SK-N-SH (cell line): Measurements from ENCODE around the gene ZNF148. TPM values are rescaled to one million over a fixed set of nuclear protein-coding genes. Genes with fewer than 3 reads are reported as not detected.

Experiments used
- CTCF ChIA-PET: fragments of 300-600, 350-600 bp; formaldehyde crosslinking; extraction: SDS; loops from one replicate; lab custom pipeline; 2021; lab: Yijun Ruan, JAX
- POLR2A ChIA-PET: fragments of 350-600 bp; sonication (Branson Sonifier 250); formaldehyde crosslinking; extraction: SDS; loops from one replicate; lab custom pipeline; 2020; ENCODE audit warnings: antibody characterized with exemption, inconsistent platforms; lab: Yijun Ruan, JAX
- DNase-seq: peaks from one replicate; pipeline ENCODE4 v3.0.0; 2012
- H2AFZ ChIP-seq: fragments of 200-600 bp; sonication (generic); 2 replicates; pipeline ENCODE4 v1.8.1; 2016; ENCODE audit warnings: antibody characterized with exemption, mild to moderate bottlenecking, low read depth
- H3F3A ChIP-seq: fragments of 200-600 bp; sonication (generic); replicated peaks from 2 replicates; pipeline ENCODE3; 2016; ENCODE audit warnings: antibody characterized with exemption, mild to moderate bottlenecking; ENCODE audit not compliant: insufficient read depth
- H3K27ac ChIP-seq, 2 experiments: fragments of 200-500 bp in 1 of 2; fragments of 200-600 bp in 1 of 2; sonication (Bioruptor generic) in 1 of 2; sonication (generic), shearing (Covaris generic) in 1 of 2; 2 replicates each; pipeline versions ENCODE4 v1.5.1 to v1.6.1; 2014 to 2016; ENCODE audit warnings: low read depth in 2 of 2, inconsistent platforms in 1 of 2, low read length in 1 of 2, mild to moderate bottlenecking in 1 of 2, mixed read lengths in 1 of 2
- H3K27me3 ChIP-seq: fragments of 200-600 bp; sonication (generic), shearing (Covaris generic); 2 replicates; pipeline ENCODE4 v1.6.1; 2016; ENCODE audit warnings: mixed run types; ENCODE audit not compliant: insufficient read depth
- H3K36me3 ChIP-seq, 2 experiments: fragments of 200-500 bp in 1 of 2; fragments of 200-600 bp in 1 of 2; sonication (Bioruptor generic) in 1 of 2; sonication (generic) in 1 of 2; replicated peaks in 1 of 2; 2 replicates each; pipeline versions ENCODE3 to v1.5.1; 2014 to 2016; ENCODE audit warnings: low read length in 1 of 2, mild to moderate bottlenecking in 1 of 2; ENCODE audit not compliant: insufficient read depth in 2 of 2, control insufficient read depth in 1 of 2
- H3K4me1 ChIP-seq, 2 experiments: fragments of 200-500 bp in 1 of 2; fragments of 200-600 bp in 1 of 2; sonication (Bioruptor generic) in 1 of 2; sonication (generic), shearing (Covaris generic) in 1 of 2; 2 replicates each; pipeline versions ENCODE4 v1.5.1 to v1.6.1; 2014 to 2016; ENCODE audit warnings: low read depth in 1 of 2, low read length in 1 of 2, mixed run types in 1 of 2; ENCODE audit not compliant: insufficient read depth in 2 of 2, control insufficient read depth in 1 of 2
- H3K4me2 ChIP-seq: fragments of 200-600 bp; sonication (generic), shearing (Covaris generic); 2 replicates; pipeline ENCODE4 v1.6.1; 2017; ENCODE audit warnings: mixed run types
- H3K4me3 ChIP-seq, 2 experiments: fragments of 200-500 bp in 1 of 2; fragments of 200-600 bp in 1 of 2; sonication (Bioruptor generic) in 1 of 2; sonication (generic), shearing (Covaris generic) in 1 of 2; 2 replicates each; pipeline versions ENCODE4 v1.5.1 to v1.8.1; 2014 to 2016; ENCODE audit warnings: low read depth in 2 of 2, inconsistent platforms in 1 of 2, low read length in 1 of 2, mild to moderate bottlenecking in 1 of 2, mixed read lengths in 1 of 2, moderate library complexity in 1 of 2
- H3K79me2 ChIP-seq: fragments of 200-600 bp; sonication (generic); 2 replicates; pipeline ENCODE4 v1.8.1; 2017; ENCODE audit warnings: mild to moderate bottlenecking; ENCODE audit not compliant: insufficient read depth
- H3K9ac ChIP-seq: fragments of 200-600 bp; sonication (generic); 2 replicates; pipeline ENCODE4 v1.6.1; 2017; ENCODE audit warnings: mixed run types
- H3K9me2 ChIP-seq: fragments of 200-600 bp; sonication (generic); 2 replicates; pipeline ENCODE4 v1.6.1; 2017; ENCODE audit warnings: mixed run types
- H3K9me3 ChIP-seq: fragments of 200-600 bp; sonication (generic); 2 replicates; pipeline ENCODE4 v1.6.1; 2017; ENCODE audit warnings: mixed run types, mild to moderate bottlenecking, moderate library complexity
- H4K20me1 ChIP-seq: fragments of 200-600 bp; sonication (generic); 2 replicates; pipeline ENCODE4 v1.6.1; 2017; ENCODE audit warnings: mild to moderate bottlenecking, mixed run types; ENCODE audit not compliant: insufficient read depth
- CHD2 ChIP-seq: fragments of 150-350 bp; IDR thresholded peaks from 2 replicates; pipeline ENCODE4 v1.6.1; 2018; ENCODE audit warnings: low read length; ENCODE audit not compliant: partially characterized antibody
- EZH2phosphoT487 ChIP-seq: fragments of 200-600 bp; sonication (generic); IDR thresholded peaks from 2 replicates; pipeline ENCODE4 v1.6.1; 2017; ENCODE audit warnings: low read depth, mixed run types, mild to moderate bottlenecking, antibody characterized with exemption, moderate library complexity, borderline replicate concordance
- FOXJ3 ChIP-seq: sonication (generic); formaldehyde crosslinking; IDR thresholded peaks from 2 replicates; pipeline ENCODE4 v1.5.1; 2020; ENCODE audit warnings: mild to moderate bottlenecking, missing genetic modification reagents
- FOXM1 ChIP-seq: IDR thresholded peaks from 2 replicates; pipeline ENCODE4 v1.4.0; 2012; ENCODE audit warnings: low read depth, mild to moderate bottlenecking
- RCOR1 ChIP-seq: fragments of 150-350 bp; IDR thresholded peaks from 2 replicates; pipeline ENCODE4 v1.6.1; 2017; ENCODE audit warnings: antibody characterized with exemption, low read length
- REST ChIP-seq: IDR thresholded peaks from 2 replicates; pipeline ENCODE4 v1.6.1; 2012; ENCODE audit warnings: mild to moderate bottlenecking, low read depth, low read length, moderate library complexity
- USF1 ChIP-seq: IDR thresholded peaks from 2 replicates; pipeline ENCODE4 v1.4.0; 2012; ENCODE audit warnings: low read depth, borderline replicate concordance
- WGBS: methylation state at CpG from one replicate; pipeline ENCODE4 v1.1.6; 2017; ENCODE audit warnings: low lambda C conversion rate; 5-methylcytosine and 5-hydroxymethylcytosine counted together
- polyA plus RNA-seq, 3 experiments: library from polyadenylated mRNA; depleted of rRNA; stranded (reverse); fragments of >200 nt; gene quantifications; 2 replicates each; pipeline ENCODE4 v1.2.3, GENCODE V29; 2012
- TF ChIP-seq, protein P1 (sequence below): IDR thresholded peaks from 2 replicates; pipeline ENCODE4 v1.4.0; 2012; ENCODE audit warnings: low read depth, borderline replicate concordance
- TF ChIP-seq, protein P2 (sequence below): IDR thresholded peaks from 2 replicates; pipeline ENCODE4; 2012

The ZNF148 gene
- polyA plus RNA-seq, 1 of the 3 experiments (the other 2 are of a cell fraction): 5.1 TPM

DNA sequence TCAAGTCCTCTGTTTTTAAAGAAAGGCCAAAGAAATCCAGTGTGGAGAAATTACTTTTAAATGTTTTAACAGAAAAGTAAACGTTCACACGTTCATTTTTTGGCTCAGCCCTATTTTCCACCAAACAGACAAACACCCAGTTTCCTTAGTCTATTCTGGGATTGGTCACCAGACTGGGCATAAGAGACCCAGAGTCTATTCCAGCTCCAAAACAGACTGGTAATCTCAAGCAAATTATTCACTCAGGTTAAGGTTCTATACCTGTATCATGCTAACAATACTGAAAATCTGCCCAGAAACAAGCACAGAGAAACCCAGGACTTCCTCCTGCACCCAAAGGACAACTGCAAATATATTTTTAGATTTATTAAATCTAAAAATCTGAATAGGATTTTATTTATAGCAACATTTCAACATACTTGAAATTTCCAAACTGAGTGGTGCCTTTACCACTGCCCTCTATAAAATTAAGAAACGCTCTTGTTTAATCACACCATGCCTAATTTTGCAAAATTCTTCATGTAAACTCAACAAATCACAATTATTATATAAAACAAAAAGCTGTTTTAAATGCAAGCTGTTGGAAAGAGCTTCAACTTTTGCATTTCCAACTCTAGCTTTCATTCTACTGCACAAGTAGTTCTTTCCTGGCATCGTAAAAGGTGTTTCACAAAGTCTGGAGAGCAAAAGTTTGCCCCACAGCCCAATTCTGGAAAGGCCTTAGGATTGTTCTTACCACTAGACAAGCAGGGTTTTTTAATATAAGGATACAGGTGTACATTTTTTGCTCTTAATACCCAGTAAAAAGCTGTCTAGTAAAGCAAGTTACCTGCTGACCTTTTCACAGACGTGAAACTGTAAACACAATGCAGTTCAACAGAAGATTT lies 18.7 kb downstream of the ZNF148 start (continued):
- TF ChIP-seq REST (no peak), EZH2phosphoT487 (no peak), FOXM1 (no peak), USF1 (no peak), RCOR1 (no peak), CHD2 (no peak)

GRCh38 chr3:125353659-125354058 lies 21.5 kb downstream of the ZNF148 start:
- no peak for DNase-seq
- Histone ChIP-seq H3K4me1 (peaks cover 0 to 4% of the 10 kb centered on the region in 2 experiments; a peak in 1 of 4 replicates), H3K27me3 (no peaks in the 10 kb centered on the region), H3K4me2 (no peak overlapping the region), H4K20me1 (peaks cover 68% of the 10 kb centered on the region), H2AFZ (no peak overlapping the region), H3K79me2 (peaks cover 100% of the 10 kb centered on the region), H3K36me3 (peaks cover 0 to 9% of the 10 kb centered on the region in 2 experiments), H3K27ac (no peak overlapping the region), H3K9ac (no peak overlapping the region), H3F3A (peaks cover 11% of the 10 kb centered on the region), H3K4me3 (no peak overlapping the region), H3K9me3 (0 out of 2 replicates have a peak, but pooled peaks cover 5% of the 10 kb centered on the region), H3K9me2 (no peaks in the 10 kb centered on the region)
- TF ChIP-seq, protein P1, sequence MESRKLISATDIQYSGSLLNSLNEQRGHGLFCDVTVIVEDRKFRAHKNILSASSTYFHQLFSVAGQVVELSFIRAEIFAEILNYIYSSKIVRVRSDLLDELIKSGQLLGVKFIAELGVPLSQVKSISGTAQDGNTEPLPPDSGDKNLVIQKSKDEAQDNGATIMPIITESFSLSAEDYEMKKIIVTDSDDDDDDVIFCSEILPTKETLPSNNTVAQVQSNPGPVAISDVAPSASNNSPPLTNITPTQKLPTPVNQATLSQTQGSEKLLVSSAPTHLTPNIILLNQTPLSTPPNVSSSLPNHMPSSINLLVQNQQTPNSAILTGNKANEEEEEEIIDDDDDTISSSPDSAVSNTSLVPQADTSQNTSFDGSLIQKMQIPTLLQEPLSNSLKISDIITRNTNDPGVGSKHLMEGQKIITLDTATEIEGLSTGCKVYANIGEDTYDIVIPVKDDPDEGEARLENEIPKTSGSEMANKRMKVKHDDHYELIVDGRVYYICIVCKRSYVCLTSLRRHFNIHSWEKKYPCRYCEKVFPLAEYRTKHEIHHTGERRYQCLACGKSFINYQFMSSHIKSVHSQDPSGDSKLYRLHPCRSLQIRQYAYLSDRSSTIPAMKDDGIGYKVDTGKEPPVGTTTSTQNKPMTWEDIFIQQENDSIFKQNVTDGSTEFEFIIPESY: no peak
- no peak for TF ChIP-seq USF1
- TF ChIP-seq FOXJ3 (CRISPR knock-in tag): no peak
- TF ChIP-seq, protein P2, sequence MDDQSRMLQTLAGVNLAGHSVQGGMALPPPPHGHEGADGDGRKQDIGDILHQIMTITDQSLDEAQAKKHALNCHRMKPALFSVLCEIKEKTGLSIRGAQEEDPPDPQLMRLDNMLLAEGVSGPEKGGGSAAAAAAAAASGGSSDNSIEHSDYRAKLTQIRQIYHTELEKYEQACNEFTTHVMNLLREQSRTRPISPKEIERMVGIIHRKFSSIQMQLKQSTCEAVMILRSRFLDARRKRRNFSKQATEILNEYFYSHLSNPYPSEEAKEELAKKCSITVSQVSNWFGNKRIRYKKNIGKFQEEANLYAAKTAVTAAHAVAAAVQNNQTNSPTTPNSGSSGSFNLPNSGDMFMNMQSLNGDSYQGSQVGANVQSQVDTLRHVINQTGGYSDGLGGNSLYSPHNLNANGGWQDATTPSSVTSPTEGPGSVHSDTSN: no peak
- ChIA-PET POLR2A (no interaction called here), CTCF (no interaction called here)
- 88% methylated on average over 3 of the region's 3 CpGs for WGBS
